Activated CD8-positive, alpha-beta T cell treated with anti-CD3 and anti-CD28 coated beads, Interleukin-2, amount 10 ng/mL, durations not matched to agents 7 days and 5 days (primary cell): Measurements from ENCODE around the gene HERPUD1. TPM values are rescaled to one million over a fixed set of nuclear protein-coding genes. Genes with fewer than 3 reads are reported as not detected.
A peak's percentile ranks its signal among the peaks of the same experiment; 100 is the strongest.

Experiments
- ATAC-seq: fragments of 150-1000 bp; cut with Tn5 transposase; one replicate; pipeline ENCODE4 v1.10.0; 2021; ENCODE audit warnings: moderate library complexity
- CTCF ChIA-PET: fragments of 350-600 bp; sonication (Branson Sonifier 250); formaldehyde crosslinking; loops from one replicate; lab custom pipeline; 2021; ENCODE audit warnings: antibody characterized with exemption; lab: Charles Lee
- POLR2A ChIA-PET: fragments of 350-600 bp; sonication (Branson Sonifier 250); formaldehyde crosslinking; loops from one replicate; lab custom pipeline; 2021; ENCODE audit warnings: antibody characterized with exemption; lab: Charles Lee
- DNase-seq: peaks from one replicate; pipeline ENCODE4 v3.0.0-alpha.2; 2020
- H3K27ac Mint-ChIP-seq: one replicate; pipeline ENCODE4 v1.8.0; 2021; ENCODE audit warnings: mild to moderate bottlenecking, mixed read lengths
- H3K27me3 Mint-ChIP-seq: one replicate; pipeline ENCODE4 v1.8.0; 2021; ENCODE audit warnings: low read depth, mixed read lengths
- H3K36me3 Mint-ChIP-seq: one replicate; pipeline ENCODE4 v1.8.0; 2021; ENCODE audit warnings: low read depth, mixed read lengths
- H3K4me1 Mint-ChIP-seq: one replicate; pipeline ENCODE4 v1.8.0; 2021; ENCODE audit warnings: low read depth, mixed read lengths
- H3K4me3 Mint-ChIP-seq: one replicate; pipeline ENCODE4 v1.8.0; 2021; ENCODE audit warnings: mild to moderate bottlenecking, mixed read lengths
- H3K9me3 Mint-ChIP-seq: one replicate; pipeline ENCODE4 v1.8.0; 2022; ENCODE audit warnings: mixed read lengths; ENCODE audit not compliant: insufficient read depth
- total RNA-seq, 2 experiments: library from RNA; stranded (reverse); gene quantifications; one replicate each; pipeline ENCODE4 v1.2.3, GENCODE V29; 2021

The HERPUD1 gene
- total RNA-seq, 2 experiments from 2014 or later: 88.2 to 95.2 TPM

- CTCF ChIA-PET: interaction anchor here (2.5 kb wide), 1 partner anchor 27 kb away, joined by 5 read pairs; no protein-coding TSS in a partner anchor
- peaks cover 9% of the 10 kb centered on the region for H3K27me3 Mint-ChIP-seq
- H3K9me3 Mint-ChIP-seq: no peaks in the 10 kb centered on the region
- ATAC-seq (no peak), DNase-seq (no peak)
- H3K27ac Mint-ChIP-seq: no peak overlapping the region
- H3K36me3 Mint-ChIP-seq: no peaks in the 10 kb centered on the region
- peaks cover 20% of the 10 kb centered on the region for H3K4me1 Mint-ChIP-seq
- POLR2A ChIA-PET: interaction anchor here (1.5 kb wide), 1 partner anchor 37 kb away, joined by 3 read pairs; the partner anchor contains the start of gene HERPUD1
- H3K4me3 Mint-ChIP-seq: no peak overlapping the region
Observed at GRCh38 chr16:56894331-56894917, 37.5 kb upstream of the HERPUD1 start.

GRCh38 chr16:56895813-56896212 lies 36.1 kb upstream of the HERPUD1 start:
- Mint-ChIP-seq H3K36me3 (no peaks in the 10 kb centered on the region), H3K4me1 (peaks cover 29% of the 10 kb centered on the region), H3K27me3 (peaks cover 15% of the 10 kb centered on the region), H3K9me3 (no peaks in the 10 kb centered on the region), H3K27ac (no peak overlapping the region), H3K4me3 (no peak overlapping the region)
- no peak for ATAC-seq
- ChIA-PET CTCF (no interaction called here), POLR2A (no interaction called here)
- DNase-seq: no peak

- ChIA-PET CTCF (no interaction called here), POLR2A (no interaction called here)
- Mint-ChIP-seq H3K9me3 (no peaks in the 10 kb centered on the region), H3K27me3 (peaks cover 19% of the 10 kb centered on the region), H3K27ac (no peak overlapping the region), H3K36me3 (no peaks in the 10 kb centered on the region), H3K4me3 (no peak overlapping the region), H3K4me1 (peaks cover 29% of the 10 kb centered on the region)
- ATAC-seq (no peak), DNase-seq (no peak)
Observed at GRCh38 chr16:56896244-56896643, 35.7 kb upstream of the HERPUD1 start.

- no peak overlapping the region for H3K4me3 Mint-ChIP-seq
- H3K36me3 Mint-ChIP-seq: no peaks in the 10 kb centered on the region
- H3K4me1 Mint-ChIP-seq: peaks cover 29% of the 10 kb centered on the region
- ATAC-seq (no peak), DNase-seq (no peak)
- POLR2A ChIA-PET: no interaction called here
- no peaks in the 10 kb centered on the region for H3K9me3 Mint-ChIP-seq
- H3K27ac Mint-ChIP-seq: no peak overlapping the region
- CTCF ChIA-PET: no interaction called here
- peaks cover 23% of the 10 kb centered on the region for H3K27me3 Mint-ChIP-seq
Observed at GRCh38 chr16:56897026-56897799, 34.7 kb upstream of the HERPUD1 start.

GRCh38 chr16:56898847-56899246 lies 33.1 kb upstream of the HERPUD1 start:
- ATAC-seq (peak; percentile 82), DNase-seq (peak; percentile 58)
- ChIA-PET CTCF (no interaction called here), POLR2A (no interaction called here)
- Mint-ChIP-seq H3K27me3 (peaks cover 23% of the 10 kb centered on the region), H3K9me3 (no peaks in the 10 kb centered on the region), H3K4me1 (peaks cover 29% of the 10 kb centered on the region), H3K36me3 (no peaks in the 10 kb centered on the region), H3K4me3 (peak overlapping the region; percentile 23), H3K27ac (no peak overlapping the region)

DNA sequence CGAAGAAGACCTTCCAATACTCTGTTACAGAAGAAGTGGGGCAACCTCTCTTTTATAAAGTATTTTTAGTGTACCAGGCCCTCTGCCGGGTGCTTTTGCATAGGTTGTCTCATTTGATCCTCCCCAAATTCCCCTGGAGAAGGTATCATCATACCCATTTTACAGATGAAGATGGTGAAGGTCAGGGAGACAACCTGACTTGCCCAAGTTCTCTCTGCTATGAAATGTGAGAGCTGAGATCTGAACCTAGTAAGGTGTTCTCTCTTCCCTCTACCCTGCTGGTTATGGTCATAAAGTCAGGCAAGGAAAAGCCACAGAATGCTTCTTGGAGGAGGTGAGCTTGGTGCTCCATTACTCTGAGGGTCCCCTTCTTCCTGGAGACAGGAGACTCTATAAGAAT lies 28.1 kb upstream of the HERPUD1 start:
- ATAC-seq (no peak), DNase-seq (no peak)
- Mint-ChIP-seq H3K9me3 (no peaks in the 10 kb centered on the region), H3K4me1 (peaks cover 14% of the 10 kb centered on the region), H3K36me3 (no peaks in the 10 kb centered on the region), H3K4me3 (no peak overlapping the region), H3K27ac (no peak overlapping the region), H3K27me3 (peaks cover 18% of the 10 kb centered on the region)
- ChIA-PET POLR2A (interaction anchor here (2.9 kb wide), 1 partner anchor 28 kb away, joined by 10 read pairs; the partner anchor contains the start of gene HERPUD1), CTCF (interaction anchor here (1.3 kb wide), 1 partner anchor 38 kb away, joined by 3 read pairs; no protein-coding TSS in a partner anchor)

GRCh38 chr16:56907401-56907800 lies 24.5 kb upstream of the HERPUD1 start:
- Mint-ChIP-seq H3K4me3 (no peak overlapping the region), H3K9me3 (no peaks in the 10 kb centered on the region), H3K4me1 (peaks cover 19% of the 10 kb centered on the region), H3K27me3 (peaks cover 4% of the 10 kb centered on the region), H3K36me3 (no peaks in the 10 kb centered on the region), H3K27ac (no peak overlapping the region)
- CTCF ChIA-PET: no interaction called here
- ATAC-seq (no peak), DNase-seq (no peak)
- POLR2A ChIA-PET: no interaction called here

DNA sequence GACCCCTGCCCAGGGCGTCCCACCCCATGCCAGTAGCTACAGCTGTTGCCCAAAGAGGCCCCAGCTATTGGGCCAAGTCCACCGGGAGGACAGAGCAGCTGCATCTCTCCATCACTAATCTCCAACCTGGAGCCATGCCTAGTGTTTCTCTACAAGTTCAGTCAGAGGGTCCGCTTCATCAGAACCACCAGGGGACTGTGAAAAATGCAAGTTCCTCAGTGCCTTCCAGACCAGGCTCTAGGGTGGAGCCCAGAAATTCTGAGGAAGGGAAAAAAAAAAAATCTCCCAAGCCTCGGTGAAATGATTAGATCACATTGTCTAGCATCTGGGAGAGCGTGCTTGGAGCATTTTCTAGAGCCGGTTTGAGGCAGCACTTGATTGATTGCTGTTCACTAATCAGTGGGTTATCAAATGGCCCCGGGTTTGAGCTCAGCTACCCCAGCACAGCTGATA lies 22.4 kb upstream of the HERPUD1 start:
- peaks cover 25% of the 10 kb centered on the region for H3K4me1 Mint-ChIP-seq
- H3K36me3 Mint-ChIP-seq: no peaks in the 10 kb centered on the region
- no peak overlapping the region for H3K27ac Mint-ChIP-seq
- H3K9me3 Mint-ChIP-seq: no peaks in the 10 kb centered on the region
- ATAC-seq (no peak), DNase-seq (no peak)
- peaks cover 6% of the 10 kb centered on the region for H3K27me3 Mint-ChIP-seq
- POLR2A ChIA-PET: interaction anchor here (0.6 to 1.0 kb wide), 2 partner anchors 22 to 115 kb away, joined by 3 to 6 read pairs; no protein-coding TSS in a partner anchor
- no peak overlapping the region for H3K4me3 Mint-ChIP-seq
- CTCF ChIA-PET: interaction anchor here (0.9 kb wide), 1 partner anchor 57 kb away, joined by 3 read pairs; no protein-coding TSS in a partner anchor

DNA sequence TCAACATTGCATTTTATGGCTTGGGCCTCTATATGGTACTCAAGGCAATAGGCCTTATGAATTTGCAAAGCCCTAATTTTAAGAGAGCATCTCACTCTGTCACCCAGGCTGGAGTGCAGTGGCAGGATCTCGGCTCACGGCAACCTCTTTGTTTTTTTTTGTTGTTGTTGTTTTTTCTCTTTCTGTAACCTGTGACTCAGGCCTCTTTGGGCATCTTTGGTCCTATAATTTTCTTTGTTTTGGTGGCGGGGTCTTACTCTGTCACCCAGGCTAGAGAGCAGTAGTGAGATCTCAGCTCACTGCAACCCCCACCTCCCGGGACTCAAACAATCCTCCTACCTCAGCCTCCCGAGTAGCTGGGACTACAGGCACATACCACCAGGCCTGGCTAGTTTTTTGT lies 21.8 kb upstream of the HERPUD1 start:
- H3K27me3 Mint-ChIP-seq: peaks cover 7% of the 10 kb centered on the region
- DNase-seq: no peak
- H3K36me3 Mint-ChIP-seq: no peaks in the 10 kb centered on the region
- ChIA-PET CTCF (interaction anchor here (0.9 to 1.5 kb wide), 3 partner anchors 41 to 58 kb away, joined by 3 read pairs; no protein-coding TSS in a partner anchor), POLR2A (interaction anchor here (0.7 to 1.0 kb wide), 2 partner anchors 21 to 710 kb away, joined by 3 to 6 read pairs; no protein-coding TSS in a partner anchor)
- peaks cover 25% of the 10 kb centered on the region for H3K4me1 Mint-ChIP-seq
- H3K4me3 Mint-ChIP-seq: no peak overlapping the region
- H3K27ac Mint-ChIP-seq: no peak overlapping the region
- H3K9me3 Mint-ChIP-seq: no peaks in the 10 kb centered on the region
- no peak for ATAC-seq

DNA sequence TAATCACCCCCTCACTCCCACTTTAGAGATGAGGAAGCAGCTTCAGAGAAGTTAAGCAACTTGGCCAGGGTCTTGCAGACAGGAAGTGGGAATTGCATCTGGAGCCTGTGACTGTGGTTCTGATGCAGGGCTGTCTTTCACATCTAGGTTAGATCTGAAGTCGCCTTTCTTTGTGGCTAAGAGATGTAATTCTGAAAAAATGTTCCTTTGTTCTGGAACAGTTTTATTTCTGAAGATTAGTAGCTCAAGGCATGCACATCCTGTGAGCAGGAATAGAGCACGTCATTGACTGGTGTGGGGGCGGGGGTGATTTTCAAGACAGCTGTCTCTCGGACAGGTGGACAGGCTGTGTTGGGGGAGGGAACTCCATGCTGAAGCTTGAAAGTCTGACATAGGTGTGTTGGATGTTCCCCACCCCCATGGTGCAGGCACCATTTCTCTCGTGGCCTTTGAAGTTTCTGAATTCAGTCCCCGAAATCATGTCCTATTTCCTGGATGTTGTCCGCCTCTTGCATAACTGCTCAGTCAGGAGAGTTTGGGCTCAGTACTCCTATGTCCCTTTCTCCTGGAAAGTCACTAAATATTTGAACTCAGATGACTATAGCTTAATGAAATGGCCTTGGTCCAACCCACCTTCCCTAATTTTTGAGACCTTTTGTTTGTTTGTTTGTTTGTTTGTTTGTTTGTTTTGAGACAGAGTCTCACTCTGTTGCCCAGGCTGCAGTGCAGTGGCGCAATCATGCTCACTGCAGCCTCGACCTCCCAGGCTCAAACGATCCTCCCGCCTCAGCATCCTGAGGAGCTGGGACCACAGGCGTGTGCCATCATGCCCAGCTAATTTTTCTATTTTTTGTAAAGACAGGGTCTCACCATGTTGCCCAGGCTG lies 21.0 kb upstream of the HERPUD1 start:
- H3K27ac Mint-ChIP-seq: no peak overlapping the region
- POLR2A ChIA-PET: interaction anchor here (0.7 to 1.4 kb wide), 2 partner anchors 21 to 709 kb away, joined by 3 to 7 read pairs; partner anchors contain the start of gene HERPUD1
- DNase-seq (no peak), ATAC-seq (peak; percentile 30)
- H3K27me3 Mint-ChIP-seq: peaks cover 7% of the 10 kb centered on the region
- peaks cover 26% of the 10 kb centered on the region for H3K4me1 Mint-ChIP-seq
- CTCF ChIA-PET: interaction anchor here (0.8 to 1.6 kb wide), 5 partner anchors 20 to 131 kb away, joined by 3 to 4 read pairs (median 3); no protein-coding TSS in a partner anchor
- no peaks in the 10 kb centered on the region for H3K9me3 Mint-ChIP-seq
- no peak overlapping the region for H3K4me3 Mint-ChIP-seq
- H3K36me3 Mint-ChIP-seq: no peaks in the 10 kb centered on the region
